Purkinje cell (primary cell): Measurements from ENCODE around the gene STOX1. TPM values are rescaled to one million over a fixed set of nuclear protein-coding genes. Genes with fewer than 3 reads are reported as not detected.

Experiments
- polyA plus RNA-seq: library from polyadenylated mRNA; unstranded; fragments of >200 nt; fragmentation: Nextera tagmentation; gene quantifications from 2 replicates; pipeline ENCODE4 v1.2.1, GENCODE V29; 2014

STOX1 gene
- 5.8 and 9.3 TPM in 2 replicates for polyA plus RNA-seq

DNA sequence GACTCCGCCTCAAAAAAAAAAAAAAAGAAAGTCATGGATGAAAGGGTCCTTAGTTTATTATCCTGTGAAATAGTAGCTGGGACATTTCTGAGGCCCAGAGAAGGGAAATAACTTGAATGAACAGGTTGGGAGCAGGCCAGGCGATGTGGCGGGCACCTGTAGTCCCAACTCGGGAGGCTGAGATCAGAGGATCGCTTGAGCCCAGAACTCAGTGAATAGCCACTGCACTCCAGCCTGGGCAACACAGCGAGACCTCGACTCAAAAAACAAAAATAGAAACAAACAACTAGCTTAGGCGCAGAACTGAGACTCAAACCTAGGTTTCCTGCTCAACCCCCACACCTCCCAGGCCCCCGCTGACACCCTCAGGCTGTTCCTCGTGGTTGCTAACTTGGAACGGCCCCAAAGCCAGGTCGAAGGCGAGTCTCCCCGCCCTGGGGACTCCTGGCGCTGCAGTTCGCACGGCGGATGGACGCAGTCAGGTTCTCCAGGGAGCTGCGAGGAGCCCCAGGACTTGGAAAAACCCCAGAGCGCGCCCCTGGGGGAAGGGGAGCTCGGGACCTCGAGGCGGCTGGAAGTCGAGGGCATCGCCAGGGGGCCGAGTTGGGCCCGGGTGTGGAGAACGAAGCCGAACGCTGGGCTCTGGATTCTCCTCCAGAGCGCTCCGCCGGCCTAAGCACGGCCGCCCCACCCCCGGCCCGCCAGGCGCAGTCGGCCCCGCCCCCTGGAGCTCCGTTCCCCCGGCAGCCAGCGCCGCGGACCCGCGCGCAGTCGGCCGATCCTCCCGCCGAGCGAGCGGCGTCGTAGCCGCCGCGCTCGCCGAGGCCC, at the start of gene STOX1:
Gene STOX1, plus strand, starts transcription at position 768 of the 828 bp plus-strand sequence. CDS start 93 bp downstream, outside the sequence.

GRCh38 chr10:68901105-68901927, 74.0 kb downstream of the STOX1 start, which contains the start of gene DDX50:
Gene DDX50 (plus strand): TSS chr10:68901315. CDS start chr10:68901385, 70 bp downstream.

Other genes with a start within 250 kb of the STOX1 start
- 69.5 and 102 TPM in 2 replicates for gene CCAR1, start 106.3 kb upstream of the STOX1 start, polyA plus RNA-seq
- 26.1 and 26.6 TPM in 2 replicates for gene DDX50, start 73.8 kb downstream of the STOX1 start, polyA plus RNA-seq
- gene DDX21, start 128.6 kb downstream of the STOX1 start, polyA plus RNA-seq = 19.9 and 22.7 TPM in 2 replicates
- gene KIFBP, start 161.3 kb downstream of the STOX1 start, polyA plus RNA-seq = 58.7 and 67.4 TPM in 2 replicates